Measurements from ENCODE around the gene MYBPC1. TPM values are rescaled to one million over a fixed set of nuclear protein-coding genes. Genes with fewer than 3 reads are reported as not detected.

MYBPC1 gene
- total and polyA plus RNA-seq, 2 of the 4 experiments (the other 2 are of a cell fraction): not detected

- intact Hi-C loops (cut with micrococcal nuclease): loop anchor here (2.0 kb wide), 1 partner anchor 281 kb away; no protein-coding TSS in a partner anchor
- Histone ChIP-seq H2BK120ac (ENCODE audit: low read depth, low read length) (no peak overlapping the region), H3K9ac (ENCODE audit: low read depth, low read length) (no peak overlapping the region), H2BK5ac (ENCODE audit: low read depth, low read length, poor library complexity, severe bottlenecking) (no peak overlapping the region), H3K4me1 (ENCODE audit: control insufficient read depth, insufficient read depth, low read length) (peaks cover 7% of the 10 kb centered on the region), H3K18ac (ENCODE audit: low read depth, low read length) (no peak overlapping the region), H4K5ac (ENCODE audit: low read depth, low read length) (no peak overlapping the region), H3K14ac (replicated peaks; ENCODE audit: low read depth, low read length) (no peak overlapping the region), H3K4ac (ENCODE audit: low read depth, low read length) (no peak overlapping the region), H3K23ac (ENCODE audit: low read depth, low read length) (no peak overlapping the region), H3K9me1 (ENCODE audit: insufficient read depth, low read length) (no peaks in the 10 kb centered on the region), H2AK5ac (ENCODE audit: low read depth, low read length) (no peak overlapping the region), H2AFZ (replicated peaks; ENCODE audit: low read length, poor library complexity) (no peak overlapping the region), H2BK15ac (ENCODE audit: low read depth, low read length) (no peak overlapping the region), H4K91ac (ENCODE audit: insufficient read depth, low read depth, low read length) (no peak overlapping the region), H2AK9ac (replicated peaks; ENCODE audit: low read depth, low read length, poor library complexity) (no peak overlapping the region), H3K36me3 (ENCODE audit: control insufficient read depth, insufficient read depth, low read length) (no peaks in the 10 kb centered on the region), H3K4me3 (ENCODE audit: insufficient read depth, low read depth, low read length) (no peak overlapping the region), H3K27ac (ENCODE audit: insufficient read depth, low read length) (no peak overlapping the region), H3K9me3 (ENCODE audit: control insufficient read depth, insufficient read depth, low read length) (peaks cover 2% of the 10 kb centered on the region), H3K4me2 (ENCODE audit: low read depth, low read length) (no peak overlapping the region), H2BK20ac (ENCODE audit: low read depth, low read length) (no peak overlapping the region), H3K27me3 (ENCODE audit: control insufficient read depth, insufficient read depth, low read length) (no peaks in the 10 kb centered on the region), H4K20me1 (ENCODE audit: insufficient read depth, low read length) (no peaks in the 10 kb centered on the region), H3K56ac (ENCODE audit: extremely low read depth, insufficient read depth, low read length) (no peak overlapping the region), H3K79me1 (ENCODE audit: low read depth in 1 of 2, low read length in 2 of 2) (peaks cover 3 to 5% of the 10 kb centered on the region in 2 experiments; a peak in 2 of 4 replicates), H4K8ac (ENCODE audit: low read depth in 2 of 2, low read length in 2 of 2) (no peak overlapping the region)
- TF ChIP-seq CTCF (conservative IDR thresholded peaks at IDR 0.05; ENCODE audit: low read depth, low read length) (no peak), SMC3 (IDR thresholded peaks at IDR 0.05; ENCODE audit: low read depth, low read length) (no peak), FOS (IDR thresholded peaks at IDR 0.05; ENCODE audit: low read depth, low read length) (no peak), ELK1 (IDR thresholded peaks at IDR 0.05; ENCODE audit: borderline replicate concordance, low read depth, low read length) (no peak), RFX5 (IDR thresholded peaks at IDR 0.05; ENCODE audit: low read depth, low read length) (no peak), CEBPB (IDR thresholded peaks at IDR 0.05; ENCODE audit: low read depth, low read length) (peak; percentile 72)
- no CpG with 5 or more reads among the region's 1 CpG for WGBS, 2 experiments (ENCODE audit: extremely low coverage in 2 of 2, insufficient read length in 1 of 2)
- no TSS peak for BruUV-seq (replicated peaks)
- ATAC-seq (ENCODE audit: low read depth) (no peak), DNase-seq (peak; percentile 59)
- in situ Hi-C loops (cut with MboI; ENCODE audit: low sequenced_read_pairs): no loop called here
- CTCF ChIA-PET: no interaction called here
- dilution Hi-C loops (cut with HindIII; ENCODE audit: low sequenced_read_pairs, unreplicated experiment): no loop called here
- POLR2A ChIA-PET (ENCODE audit: unreplicated experiment): no interaction called here
Observed at GRCh38 chr12:101695706-101696105, 100.9 kb downstream of the MYBPC1 start.

All from IMR-90 (cell line).